ENCODE results near the gene ZNF611. TPM values are rescaled to one million over a fixed set of nuclear protein-coding genes. Genes with fewer than 3 reads are reported as not detected.
"Not testable (repeated sequence)": the region's sequence is repeated elsewhere in the genome, so short reads cannot be mapped to it uniquely, and the experiment has no call there.

ZNF611 gene
- total RNA-seq, 4 donors from 2014 or later = 7.3 to 9.6 (median 7.6) TPM

DNA sequence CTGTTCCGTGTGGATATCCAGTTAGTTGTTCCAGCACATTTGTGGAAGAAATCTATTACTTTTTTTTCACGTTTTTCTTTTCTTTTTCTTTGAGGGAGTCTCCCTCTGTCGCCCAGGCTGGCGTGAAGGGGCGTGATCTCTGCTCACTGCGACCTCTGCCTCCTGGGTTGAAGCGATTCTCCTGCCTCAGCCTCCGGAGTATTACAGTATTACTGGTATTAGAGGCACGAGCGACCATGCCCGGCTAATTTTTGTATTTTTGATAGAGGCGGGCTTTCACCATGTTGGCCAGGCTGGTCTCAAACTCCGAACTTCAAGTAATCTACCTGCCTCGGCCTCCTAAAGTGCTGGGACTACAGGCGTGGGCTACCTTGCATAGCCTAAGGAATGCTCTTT is 43.6 kb downstream of the ZNF611 start:
- Histone ChIP-seq H3K36me3 (no peaks in the 10 kb centered on the region), H3K4me1 (peaks cover 12 to 43% (median 35%) of the 10 kb centered on the region in 4 donors), H3K27ac (replicated peaks in 1 of 4) (peak overlapping the region; percentile 85 to 94 (median 93)), H3K9me3 (no peaks in the 10 kb centered on the region), H3K27me3 (no peaks in the 10 kb centered on the region), H3K4me3 (peak overlapping the region; percentile 64 to 82 (median 68))
- intact Hi-C loops (cut with DNase I) = loop anchor here (2.0 to 5.0 kb wide), 3 partner anchors 41 to 164 kb away; partner anchors contain the start of genes ZNF808 and ZNF83
- no peak for DNase-seq (ENCODE audit: extremely low spot score)
- TF ChIP-seq, protein P1, sequence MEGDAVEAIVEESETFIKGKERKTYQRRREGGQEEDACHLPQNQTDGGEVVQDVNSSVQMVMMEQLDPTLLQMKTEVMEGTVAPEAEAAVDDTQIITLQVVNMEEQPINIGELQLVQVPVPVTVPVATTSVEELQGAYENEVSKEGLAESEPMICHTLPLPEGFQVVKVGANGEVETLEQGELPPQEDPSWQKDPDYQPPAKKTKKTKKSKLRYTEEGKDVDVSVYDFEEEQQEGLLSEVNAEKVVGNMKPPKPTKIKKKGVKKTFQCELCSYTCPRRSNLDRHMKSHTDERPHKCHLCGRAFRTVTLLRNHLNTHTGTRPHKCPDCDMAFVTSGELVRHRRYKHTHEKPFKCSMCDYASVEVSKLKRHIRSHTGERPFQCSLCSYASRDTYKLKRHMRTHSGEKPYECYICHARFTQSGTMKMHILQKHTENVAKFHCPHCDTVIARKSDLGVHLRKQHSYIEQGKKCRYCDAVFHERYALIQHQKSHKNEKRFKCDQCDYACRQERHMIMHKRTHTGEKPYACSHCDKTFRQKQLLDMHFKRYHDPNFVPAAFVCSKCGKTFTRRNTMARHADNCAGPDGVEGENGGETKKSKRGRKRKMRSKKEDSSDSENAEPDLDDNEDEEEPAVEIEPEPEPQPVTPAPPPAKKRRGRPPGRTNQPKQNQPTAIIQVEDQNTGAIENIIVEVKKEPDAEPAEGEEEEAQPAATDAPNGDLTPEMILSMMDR (IDR thresholded peaks at IDR 0.05) = no peak
- TF ChIP-seq POLR2AphosphoS5 (IDR thresholded peaks at IDR 0.05) (no peak), EP300 (IDR thresholded peaks at IDR 0.05) (no peak), POLR2A (IDR thresholded peaks at IDR 0.05; ENCODE audit: low read depth) (no peak)
- 51% methylated on average over 15 of the region's 15 CpGs for WGBS

DNA sequence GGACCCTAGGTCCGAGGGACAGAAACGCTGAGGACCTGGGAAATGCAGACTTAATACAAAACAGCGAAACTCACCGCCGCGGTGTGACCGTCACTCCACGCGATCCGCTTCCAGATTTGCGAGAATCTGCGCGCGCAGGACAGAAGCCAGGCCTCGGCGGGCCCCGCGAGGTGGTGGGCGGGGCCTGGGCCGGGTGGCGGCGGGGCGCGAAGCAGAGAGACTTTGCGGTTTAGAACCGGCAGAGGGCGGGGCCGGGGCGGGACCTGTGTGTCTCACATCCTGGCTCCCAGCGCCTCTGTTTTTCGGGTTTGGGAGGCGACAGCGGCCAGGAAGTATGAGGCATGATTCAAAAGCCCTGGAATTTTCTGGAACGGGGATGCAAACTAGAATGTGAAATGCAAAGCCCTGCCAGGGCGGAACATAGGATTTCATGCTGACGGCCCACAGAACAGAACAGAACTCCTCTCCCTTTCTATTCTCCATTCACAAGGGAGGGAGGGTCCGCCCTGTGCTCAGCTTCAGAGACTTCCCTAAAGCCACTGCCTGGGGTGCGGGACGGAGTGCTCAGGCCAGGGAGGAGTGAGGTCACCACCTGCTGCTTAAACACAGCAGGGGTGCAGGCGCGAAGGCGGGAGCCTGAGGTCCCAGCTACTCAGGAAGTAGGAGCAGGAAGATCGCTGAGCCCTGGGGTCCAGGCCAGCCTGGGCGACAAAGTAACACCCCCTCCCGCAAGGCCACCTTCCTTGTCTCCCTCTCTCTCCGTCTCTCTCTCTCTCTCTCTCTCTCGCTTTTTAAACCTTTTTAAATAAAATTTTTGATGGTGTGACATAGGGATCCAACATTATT is 44.3 kb downstream of the ZNF611 start:
- intact Hi-C loops (cut with DNase I) = loop anchor here (2.0 to 5.0 kb wide), 3 partner anchors 42 to 163 kb away; partner anchors contain the start of genes ZNF808 and ZNF83
- WGBS = 1% methylated on average over 24 of the region's 47 CpGs

DNA sequence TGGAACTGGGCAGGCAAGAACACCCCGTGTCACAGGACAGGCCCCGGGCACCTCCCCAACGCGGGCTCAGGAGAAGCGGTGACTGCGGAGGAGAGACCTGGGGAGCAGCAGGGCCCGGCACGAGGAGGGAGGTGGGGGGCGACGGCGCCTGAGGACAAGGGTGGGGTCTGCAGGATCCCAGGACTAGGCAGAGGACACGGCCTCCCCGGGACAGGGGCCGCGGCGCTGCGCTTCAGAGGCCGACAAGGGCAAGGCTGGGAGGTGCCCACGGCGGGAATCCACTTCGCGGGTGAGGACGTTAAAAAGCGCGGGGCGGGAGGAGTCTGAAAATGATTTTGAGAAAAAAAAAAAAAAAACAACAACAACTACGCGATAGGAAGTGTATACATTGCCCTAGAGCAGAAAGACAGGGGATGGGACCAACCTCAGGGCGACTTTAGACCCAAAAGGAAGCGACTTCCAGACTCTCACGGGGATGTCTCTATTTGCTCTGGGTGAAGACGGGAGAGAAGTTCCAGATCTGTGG is 44.9 kb downstream of the ZNF611 start:
- under 1% methylated on average over 32 of the region's 32 CpGs for WGBS

More for the DNA sequence above, 44.3 kb downstream of the ZNF611 start:
- Histone ChIP-seq H3K36me3 (no peaks in the 10 kb centered on the region), H3K27ac (replicated peaks in 1 of 4) (peak overlapping the region; percentile 85 to 94 (median 93)), H3K9me3 (no peaks in the 10 kb centered on the region), H3K27me3 (no peaks in the 10 kb centered on the region), H3K4me1 (peaks cover 12 to 47% (median 35%) of the 10 kb centered on the region in 4 donors), H3K4me3 (peak overlapping the region; percentile 64 to 82 (median 68))
- peak; percentile 98 for DNase-seq (ENCODE audit: extremely low spot score)
- TF ChIP-seq EP300 (IDR thresholded peaks at IDR 0.05) (no peak), POLR2AphosphoS5 (IDR thresholded peaks at IDR 0.05) (peak; percentile 92 to 93), POLR2A (IDR thresholded peaks at IDR 0.05; ENCODE audit: low read depth) (peak; percentile 19)
- TF ChIP-seq, protein P1 (IDR thresholded peaks at IDR 0.05) = peak; percentile 27 to 45 (median 28)

DNA sequence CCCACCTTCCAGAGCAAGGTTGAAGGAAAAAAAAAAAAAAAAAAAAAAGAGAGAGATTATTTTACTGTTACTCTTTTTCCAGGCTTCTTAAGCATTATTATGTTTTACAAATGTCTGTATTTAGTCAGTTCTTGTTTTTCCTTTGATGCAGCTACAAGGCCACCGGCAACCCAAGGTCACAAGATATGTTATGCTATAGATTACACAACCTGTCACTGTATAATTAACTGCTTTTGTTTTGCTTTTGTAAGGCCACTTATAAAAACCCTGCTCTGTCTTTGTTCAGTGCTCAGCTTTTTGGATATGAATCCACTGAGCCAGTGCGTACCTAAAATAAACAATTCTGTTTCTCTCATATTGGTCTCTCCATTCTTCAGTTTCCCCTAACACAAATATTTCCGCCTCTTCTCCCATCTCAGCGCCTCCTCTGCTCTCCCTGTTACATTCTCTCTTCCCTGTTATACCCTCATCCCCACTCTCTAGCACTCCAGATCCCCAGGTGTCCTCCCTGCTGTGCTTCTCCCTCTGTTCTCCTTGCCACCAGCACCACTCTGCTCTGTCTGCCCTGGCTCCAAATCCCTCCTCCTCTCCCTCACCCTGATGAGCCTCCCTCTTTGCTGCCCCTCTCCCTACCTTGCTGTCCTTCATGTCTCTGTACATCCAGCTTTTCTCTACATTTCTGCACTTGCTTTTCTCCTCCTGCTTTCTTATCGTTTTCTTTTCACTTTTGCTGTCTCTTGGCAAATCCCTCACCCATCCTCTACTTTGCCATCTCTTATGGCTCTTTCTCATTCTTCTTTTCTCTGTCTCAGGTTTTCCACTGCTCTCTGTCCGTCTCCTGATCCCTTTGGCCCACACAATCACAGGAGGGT is 45.7 kb downstream of the ZNF611 start:
- H3K4me3 ChIP-seq = peak overlapping the region; percentile 64 to 82 (median 68)
- H3K27me3 ChIP-seq; H3K9me3 ChIP-seq; H3K36me3 ChIP-seq; DNase-seq (ENCODE audit: extremely low spot score); intact Hi-C loops (cut with DNase I): not testable (repeated sequence)
- H3K4me1 ChIP-seq = peaks cover 12 to 48% (median 42%) of the 10 kb centered on the region in 4 donors
- peak overlapping the region; percentile 85 to 94 (median 93) for H3K27ac ChIP-seq (replicated peaks in 1 of 4)
- 11% methylated on average over 6 of the region's 6 CpGs for WGBS

More for the DNA sequence above, 44.9 kb downstream of the ZNF611 start:
- DNase-seq (ENCODE audit: extremely low spot score) = peak; percentile 92
- H3K27ac ChIP-seq (replicated peaks in 1 of 4) = peak overlapping the region; percentile 85 to 94 (median 93)
- TF ChIP-seq, protein P1 (IDR thresholded peaks at IDR 0.05) = no peak
- TF ChIP-seq POLR2AphosphoS5 (IDR thresholded peaks at IDR 0.05) (no peak), EP300 (IDR thresholded peaks at IDR 0.05) (no peak), POLR2A (IDR thresholded peaks at IDR 0.05; ENCODE audit: low read depth) (no peak)
- peak overlapping the region; percentile 64 to 82 (median 68) for H3K4me3 ChIP-seq
- H3K9me3 ChIP-seq = no peaks in the 10 kb centered on the region
- H3K36me3 ChIP-seq = no peaks in the 10 kb centered on the region
- intact Hi-C loops (cut with DNase I) = loop anchor here (2.0 to 5.0 kb wide), 3 partner anchors 42 to 163 kb away; partner anchors contain the start of genes ZNF808 and ZNF83
- no peaks in the 10 kb centered on the region for H3K27me3 ChIP-seq
- H3K4me1 ChIP-seq = peaks cover 12 to 47% (median 39%) of the 10 kb centered on the region in 4 donors

Measured in esophagus muscularis mucosa (tissue), 4 donors.